IPS-15b (cell line): ENCODE results near the gene SETD6.

ENCODE experiments used
- H3K27me3 ChIP-seq: one replicate; pipeline ENCODE4 v1.6.1; 2013; ENCODE audit warnings: low read length; ENCODE audit not compliant: control insufficient read depth, insufficient read depth
- H3K36me3 ChIP-seq: one replicate; pipeline ENCODE4 v1.6.1; 2013; ENCODE audit warnings: low read length; ENCODE audit not compliant: control insufficient read depth, insufficient read depth
- H3K4me1 ChIP-seq: one replicate; pipeline ENCODE4 v1.6.1; 2013; ENCODE audit warnings: mild to moderate bottlenecking, low read length; ENCODE audit not compliant: control insufficient read depth, insufficient read depth
- H3K4me3 ChIP-seq: one replicate; pipeline ENCODE4 v1.5.1; 2013; ENCODE audit warnings: low read depth, low read length
- H3K9ac ChIP-seq: one replicate; pipeline ENCODE4 v1.6.1; 2013; ENCODE audit warnings: low read depth, mild to moderate bottlenecking, low read length
- H3K9me3 ChIP-seq: one replicate; pipeline ENCODE4 v1.6.1; 2013; ENCODE audit warnings: mild to moderate bottlenecking, low read length; ENCODE audit not compliant: control insufficient read depth, insufficient read depth

SETD6 gene, protein sequence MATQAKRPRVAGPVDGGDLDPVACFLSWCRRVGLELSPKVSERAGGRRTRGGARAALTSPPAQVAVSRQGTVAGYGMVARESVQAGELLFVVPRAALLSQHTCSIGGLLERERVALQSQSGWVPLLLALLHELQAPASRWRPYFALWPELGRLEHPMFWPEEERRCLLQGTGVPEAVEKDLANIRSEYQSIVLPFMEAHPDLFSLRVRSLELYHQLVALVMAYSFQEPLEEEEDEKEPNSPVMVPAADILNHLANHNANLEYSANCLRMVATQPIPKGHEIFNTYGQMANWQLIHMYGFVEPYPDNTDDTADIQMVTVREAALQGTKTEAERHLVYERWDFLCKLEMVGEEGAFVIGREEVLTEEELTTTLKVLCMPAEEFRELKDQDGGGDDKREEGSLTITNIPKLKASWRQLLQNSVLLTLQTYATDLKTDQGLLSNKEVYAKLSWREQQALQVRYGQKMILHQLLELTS

GRCh38 chr16:58515125-58515870, at the start of gene SETD6:
SETD6 (plus strand) TSS chr16:58515517; CDS start chr16:58515538, 21 bp downstream.
- Histone ChIP-seq H3K4me3 (peak within 1 kb of the TSS; percentile 98), H3K27me3 (no peaks in the 10 kb centered on the region), H3K9me3 (no peaks in the 10 kb centered on the region), H3K4me1 (peaks cover 3% of the 10 kb centered on the region), H3K9ac (peak within 1 kb of the TSS; percentile 89), H3K36me3 (peaks cover 26% of the 10 kb centered on the region)

GRCh38 chr16:58465817-58466216, 49.5 kb upstream of the SETD6 start:
- H3K4me3 ChIP-seq, result peak overlapping the region; percentile 71
- H3K4me1 ChIP-seq, result peaks cover 2% of the 10 kb centered on the region
- no peak overlapping the region for H3K9ac ChIP-seq
- peaks cover 44% of the 10 kb centered on the region for H3K27me3 ChIP-seq
- no peaks in the 10 kb centered on the region for H3K9me3 ChIP-seq
- H3K36me3 ChIP-seq, result no peaks in the 10 kb centered on the region

- Histone ChIP-seq H3K9ac (no peak overlapping the region), H3K4me3 (no peak overlapping the region), H3K9me3 (no peaks in the 10 kb centered on the region), H3K27me3 (peaks cover 41% of the 10 kb centered on the region), H3K36me3 (no peaks in the 10 kb centered on the region), H3K4me1 (peaks cover 2% of the 10 kb centered on the region)
These were observed 48.9 kb upstream of the SETD6 start for GRCh38 chr16:58466396-58466795.

DNA sequence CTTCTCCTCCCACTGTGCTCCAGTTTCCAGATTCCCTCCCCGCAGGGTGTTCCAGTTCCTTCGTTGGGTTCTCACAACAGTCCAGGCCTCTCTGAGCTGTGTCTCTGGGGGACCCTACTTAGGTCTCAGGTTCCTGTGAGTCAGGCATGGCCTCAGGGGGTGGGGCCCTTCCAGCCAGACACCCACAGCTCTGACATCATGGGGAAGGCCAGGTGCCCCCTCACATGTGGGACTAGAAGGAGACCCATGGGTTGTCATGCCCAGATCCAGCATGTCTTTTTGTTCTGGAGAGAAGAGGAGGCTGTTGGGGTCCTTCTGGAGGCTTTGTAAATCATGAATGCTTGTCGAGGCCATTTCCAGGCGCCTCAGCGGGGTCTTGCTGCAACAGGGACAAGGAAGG, 47.4 kb upstream of the SETD6 start:
- H3K9ac ChIP-seq, result no peak overlapping the region
- peaks cover 2% of the 10 kb centered on the region for H3K4me1 ChIP-seq
- no peaks in the 10 kb centered on the region for H3K9me3 ChIP-seq
- no peak overlapping the region for H3K4me3 ChIP-seq
- H3K36me3 ChIP-seq, result no peaks in the 10 kb centered on the region
- peaks cover 28% of the 10 kb centered on the region for H3K27me3 ChIP-seq

DNA sequence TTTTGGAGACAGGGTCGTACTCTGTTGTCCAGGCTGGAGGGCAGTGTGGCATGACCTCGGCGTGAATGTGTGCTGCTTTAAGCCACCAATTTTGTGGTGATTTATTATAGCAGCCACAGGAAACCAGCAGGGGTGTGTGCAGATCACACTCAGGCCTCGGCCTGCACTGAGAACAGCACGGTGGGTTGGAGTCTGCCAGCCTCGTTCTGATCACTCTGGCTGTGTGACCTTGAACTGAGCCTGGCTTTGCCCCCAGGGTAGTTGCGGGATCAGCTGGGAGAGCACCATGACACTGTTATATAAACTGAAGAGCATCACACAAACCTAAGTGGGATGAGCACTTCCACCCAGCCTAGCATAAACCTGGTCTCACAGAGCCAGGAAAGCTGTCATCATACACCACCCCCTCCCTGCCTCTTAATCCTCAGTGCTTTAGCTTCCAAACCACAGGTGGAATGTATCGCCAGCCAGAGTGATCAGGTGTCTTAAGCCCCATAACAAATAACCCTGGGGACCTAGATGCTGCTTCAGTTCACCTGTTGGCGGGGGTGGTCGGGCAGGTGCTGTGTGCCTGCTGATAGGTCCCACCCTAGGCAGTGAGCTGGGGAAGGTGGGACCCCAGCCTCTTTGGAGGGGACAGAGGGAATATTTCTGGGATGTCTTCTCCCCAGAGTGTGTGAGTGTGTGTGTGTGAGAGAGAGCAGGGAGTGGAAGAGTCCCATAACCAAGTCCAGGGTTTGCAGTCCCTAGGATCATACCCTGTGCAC, 43.9 kb upstream of the SETD6 start:
- peaks cover 2% of the 10 kb centered on the region for H3K4me1 ChIP-seq
- peaks cover 6% of the 10 kb centered on the region for H3K27me3 ChIP-seq
- no peaks in the 10 kb centered on the region for H3K36me3 ChIP-seq
- no peak overlapping the region for H3K9ac ChIP-seq
- H3K9me3 ChIP-seq, result no peaks in the 10 kb centered on the region
- H3K4me3 ChIP-seq, result no peak overlapping the region

DNA sequence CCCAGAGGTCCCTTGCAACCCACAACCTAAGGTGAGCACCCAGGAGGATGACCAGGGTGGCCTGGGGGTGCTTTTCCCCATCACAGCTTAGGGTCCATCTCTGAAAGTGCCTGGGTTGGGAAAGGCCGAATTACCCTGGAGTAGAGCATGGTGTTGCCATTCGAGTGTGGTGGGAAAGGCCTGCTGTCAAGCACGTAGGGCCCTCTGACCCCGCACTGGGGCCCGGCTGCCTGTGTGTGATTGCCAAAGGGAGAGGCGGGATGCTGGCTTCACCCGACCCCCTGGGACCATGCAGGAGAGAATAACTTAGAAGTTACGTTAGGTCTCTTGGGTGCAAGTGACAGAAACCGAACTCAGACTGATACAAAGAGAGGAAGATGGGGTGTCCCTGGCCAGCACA, 43.1 kb upstream of the SETD6 start:
- Histone ChIP-seq H3K9ac (no peak overlapping the region), H3K4me3 (no peak overlapping the region), H3K4me1 (no peaks in the 10 kb centered on the region), H3K27me3 (no peaks in the 10 kb centered on the region), H3K36me3 (no peaks in the 10 kb centered on the region), H3K9me3 (no peaks in the 10 kb centered on the region)

- no peak overlapping the region for H3K4me3 ChIP-seq
- no peaks in the 10 kb centered on the region for H3K27me3 ChIP-seq
- no peak overlapping the region for H3K9ac ChIP-seq
- H3K36me3 ChIP-seq, result no peaks in the 10 kb centered on the region
- no peaks in the 10 kb centered on the region for H3K4me1 ChIP-seq
- H3K9me3 ChIP-seq, result no peaks in the 10 kb centered on the region
These were observed 42.5 kb upstream of the SETD6 start for GRCh38 chr16:58472827-58473226.

DNA sequence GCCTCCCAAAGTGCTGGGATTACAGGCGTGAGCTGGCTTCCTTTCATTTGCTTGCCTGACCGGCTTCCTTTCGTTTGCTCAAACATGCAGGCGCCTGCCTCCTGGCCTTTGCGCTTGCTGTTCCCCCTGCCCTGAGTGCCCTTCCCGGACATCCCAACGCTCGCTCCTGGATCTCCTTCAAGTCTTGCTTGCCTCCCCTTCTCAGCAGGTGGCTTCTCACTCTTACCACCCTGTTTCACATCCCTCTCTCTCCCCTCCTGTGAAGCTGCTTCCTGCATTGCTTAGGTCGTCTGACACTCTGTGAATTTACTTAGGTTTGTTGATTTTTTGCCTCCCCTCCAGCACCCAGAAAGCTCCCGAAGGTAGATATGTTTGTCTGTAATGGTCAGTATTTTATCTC, 41.0 kb upstream of the SETD6 start:
- Histone ChIP-seq H3K9ac (no peak overlapping the region), H3K9me3 (no peaks in the 10 kb centered on the region), H3K4me3 (no peak overlapping the region), H3K36me3 (no peaks in the 10 kb centered on the region), H3K4me1 (no peaks in the 10 kb centered on the region), H3K27me3 (no peaks in the 10 kb centered on the region)

DNA sequence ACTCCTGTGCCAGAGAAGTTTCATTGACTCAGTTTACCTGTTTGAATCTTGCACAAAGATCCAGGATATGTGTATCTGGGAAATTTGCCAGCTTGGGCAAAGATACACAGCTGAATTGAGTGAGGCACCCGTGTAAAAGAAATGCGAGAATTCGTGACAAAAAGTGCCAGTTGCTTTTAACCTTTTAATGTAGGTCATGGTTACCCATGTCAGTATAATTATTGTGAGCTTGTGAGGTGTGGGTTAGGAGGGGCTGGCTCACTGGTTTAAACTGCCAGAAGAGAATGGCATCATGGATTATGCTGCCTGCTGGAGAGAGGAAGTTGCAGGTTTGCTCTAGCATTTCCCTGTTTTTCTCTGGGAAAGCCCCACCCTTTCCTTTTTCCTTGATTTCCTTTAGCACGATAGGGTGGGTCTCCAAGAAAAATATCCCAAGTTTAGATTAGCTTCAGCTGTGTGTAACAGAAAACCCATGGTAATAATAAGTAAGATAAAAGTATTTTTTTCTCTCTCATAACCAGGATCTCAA, 40.2 kb upstream of the SETD6 start:
- Histone ChIP-seq H3K4me1 (no peaks in the 10 kb centered on the region), H3K9ac (no peak overlapping the region), H3K27me3 (no peaks in the 10 kb centered on the region), H3K4me3 (no peak overlapping the region), H3K36me3 (no peaks in the 10 kb centered on the region), H3K9me3 (no peaks in the 10 kb centered on the region)

DNA sequence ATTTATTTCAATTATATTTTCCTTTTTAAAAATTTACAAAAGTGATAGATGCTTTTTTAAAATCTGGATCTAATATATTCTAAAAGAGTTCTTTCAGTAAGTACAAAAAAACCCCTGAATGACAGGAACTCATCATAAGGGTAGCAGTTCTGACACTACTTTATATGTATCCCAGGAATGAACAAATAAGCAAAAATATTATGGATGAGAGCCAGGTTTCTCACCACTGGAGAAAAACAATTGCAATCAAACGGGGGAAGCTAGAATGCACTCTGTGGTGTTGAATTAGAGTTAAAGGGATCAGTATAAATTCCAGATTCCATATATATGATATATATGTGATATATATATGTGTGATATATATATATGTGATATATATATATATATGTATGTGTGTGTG, 38.5 kb upstream of the SETD6 start:
- no peaks in the 10 kb centered on the region for H3K9me3 ChIP-seq

GRCh38 chr16:58478427-58478826, 36.9 kb upstream of the SETD6 start:
- Histone ChIP-seq H3K27me3 (no peaks in the 10 kb centered on the region), H3K9me3 (no peaks in the 10 kb centered on the region), H3K4me3 (no peak overlapping the region)

More for the DNA sequence above, 38.5 kb upstream of the SETD6 start:
- no peaks in the 10 kb centered on the region for H3K36me3 ChIP-seq
- H3K27me3 ChIP-seq, result no peaks in the 10 kb centered on the region
- no peaks in the 10 kb centered on the region for H3K4me1 ChIP-seq
- H3K9ac ChIP-seq, result no peak overlapping the region
- H3K4me3 ChIP-seq, result no peak overlapping the region

More at GRCh38 chr16:58478427-58478826, 36.9 kb upstream of the SETD6 start:
- Histone ChIP-seq H3K9ac (no peak overlapping the region), H3K36me3 (no peaks in the 10 kb centered on the region), H3K4me1 (no peaks in the 10 kb centered on the region)
